H9 (cell line): ENCODE results near the gene GRIN2A. TPM values are rescaled to one million over a fixed set of nuclear protein-coding genes. Genes with fewer than 3 reads are reported as not detected.

Source experiments
- DNase-seq: peaks from one replicate; pipeline ENCODE4 v3.0.0-alpha.2; 2017
- H2AFZ ChIP-seq: one replicate; pipeline ENCODE4 v1.6.1; 2013; ENCODE audit warnings: mild to moderate bottlenecking, low read length, control low read depth, moderate library complexity
- H2AK5ac ChIP-seq: 2 replicates; pipeline ENCODE4 v1.6.1; 2013; ENCODE audit warnings: low read length, control low read depth, mixed read lengths; ENCODE audit not compliant: insufficient read length
- H2BK120ac ChIP-seq: one replicate; pipeline ENCODE4 v1.6.1; 2013; ENCODE audit warnings: low read depth, mild to moderate bottlenecking, low read length, control low read depth, inconsistent platforms; ENCODE audit not compliant: poor library complexity, severe bottlenecking
- H2BK12ac ChIP-seq: 2 replicates; pipeline ENCODE4 v1.6.1; 2013; ENCODE audit warnings: low read length, control low read depth, mixed read lengths, low read depth; ENCODE audit not compliant: insufficient read length
- H2BK15ac ChIP-seq: 2 replicates; pipeline ENCODE4 v1.6.1; 2013; ENCODE audit warnings: low read depth, low read length, control low read depth
- H2BK20ac ChIP-seq: one replicate; pipeline ENCODE4 v1.6.1; 2013; ENCODE audit warnings: low read depth, mild to moderate bottlenecking, low read length, control low read depth, inconsistent platforms; ENCODE audit not compliant: poor library complexity, severe bottlenecking
- H2BK5ac ChIP-seq: 2 replicates; pipeline ENCODE4 v1.6.1; 2013; ENCODE audit warnings: low read length, control low read depth, mixed read lengths; ENCODE audit not compliant: insufficient read length
- H3K14ac ChIP-seq: 2 replicates; pipeline ENCODE4 v1.6.1; 2013; ENCODE audit warnings: low read length, control low read depth; ENCODE audit not compliant: insufficient read depth
- H3K18ac ChIP-seq: 2 replicates; pipeline ENCODE4 v1.6.1; 2013; ENCODE audit warnings: low read depth, mild to moderate bottlenecking, mixed read lengths, low read length, control low read depth; ENCODE audit not compliant: insufficient read length
- H3K23ac ChIP-seq: 2 replicates; pipeline ENCODE4 v1.6.1; 2013; ENCODE audit warnings: low read length, control low read depth, mixed read lengths, low read depth; ENCODE audit not compliant: insufficient read length
- H3K23me2 ChIP-seq: 2 replicates; pipeline ENCODE4 v1.6.1; 2013; ENCODE audit warnings: low read depth, mild to moderate bottlenecking, mixed read lengths, low read length, control low read depth; ENCODE audit not compliant: insufficient read length, poor library complexity, severe bottlenecking
- H3K27ac ChIP-seq: 2 replicates; pipeline ENCODE4 v1.5.1; 2013; ENCODE audit warnings: low read length, control low read depth, mixed read lengths, low read depth; ENCODE audit not compliant: insufficient read length
- H3K27me3 ChIP-seq: 2 replicates; pipeline ENCODE4 v1.6.1; 2013; ENCODE audit warnings: low read length, control low read depth, inconsistent platforms; ENCODE audit not compliant: insufficient read depth
- H3K4ac ChIP-seq: 2 replicates; pipeline ENCODE4 v1.6.1; 2013; ENCODE audit warnings: low read depth, mild to moderate bottlenecking, control low read depth, inconsistent platforms, low read length, moderate library complexity
- H3K4me1 ChIP-seq: 2 replicates; pipeline ENCODE4 v1.6.1; 2013; ENCODE audit warnings: low read length, control low read depth, inconsistent platforms; ENCODE audit not compliant: insufficient read depth
- H3K4me2 ChIP-seq: 2 replicates; pipeline ENCODE4 v1.6.1; 2013; ENCODE audit warnings: low read length, control low read depth, mixed read lengths; ENCODE audit not compliant: insufficient read length, insufficient read depth
- H3K56ac ChIP-seq: 2 replicates; pipeline ENCODE4 v1.6.1; 2013; ENCODE audit warnings: low read depth, mild to moderate bottlenecking, mixed read lengths, low read length, control low read depth; ENCODE audit not compliant: insufficient read length
- H3K79me1 ChIP-seq: 2 replicates; pipeline ENCODE4 v1.6.1; 2013; ENCODE audit warnings: low read depth, mild to moderate bottlenecking, moderate library complexity, low read length, control low read depth, inconsistent platforms; ENCODE audit not compliant: insufficient read depth, poor library complexity, severe bottlenecking
- H3K79me2 ChIP-seq: 2 replicates; pipeline ENCODE4 v1.6.1; 2013; ENCODE audit warnings: low read length, control low read depth, inconsistent platforms; ENCODE audit not compliant: insufficient read depth
- H3K9ac ChIP-seq: 2 replicates; pipeline ENCODE4 v1.6.1; 2013; ENCODE audit warnings: low read length, control low read depth, mixed read lengths; ENCODE audit not compliant: insufficient read length; ENCODE audit errors: extremely low read depth
- H3K9me3 ChIP-seq: one replicate; pipeline ENCODE4 v1.6.1; 2013; ENCODE audit warnings: low read depth, low read length, inconsistent platforms; ENCODE audit not compliant: control insufficient read depth
- H3T11ph ChIP-seq: one replicate; pipeline ENCODE4 v1.6.1; 2013; ENCODE audit warnings: mild to moderate bottlenecking, low read length, control low read depth, inconsistent platforms
- H4K20me1 ChIP-seq: one replicate; pipeline ENCODE4 v1.6.1; 2013; ENCODE audit not compliant: control insufficient read depth, insufficient read length, insufficient read depth
- H4K5ac ChIP-seq: 2 replicates; pipeline ENCODE4 v1.6.1; 2013; ENCODE audit warnings: low read depth, mild to moderate bottlenecking, mixed read lengths, low read length, control low read depth; ENCODE audit not compliant: insufficient read length
- H4K8ac ChIP-seq: replicated peaks from 2 replicates; pipeline ENCODE4 v1.6.1; 2013; ENCODE audit warnings: low read length, control low read depth, mixed read lengths, low read depth; ENCODE audit not compliant: insufficient read length
- H4K91ac ChIP-seq: 2 replicates; pipeline ENCODE4 v1.6.1; 2013; ENCODE audit warnings: low read depth, mild to moderate bottlenecking, moderate library complexity, mixed read lengths, low read length, control low read depth; ENCODE audit not compliant: insufficient read length
- H3K27ac Mint-ChIP-seq, 3 experiments: 2 replicates in 2 of 3; 3 replicates in 1 of 3; pipeline ENCODE4 v1.8.0; 2020 to 2021; ENCODE audit warnings: mixed read lengths in 3 of 3, mild to moderate bottlenecking in 1 of 3, moderate library complexity in 1 of 3
- H3K27me3 Mint-ChIP-seq: 2 replicates; pipeline ENCODE4 v1.8.0; 2021; ENCODE audit warnings: low read depth, mild to moderate bottlenecking, moderate library complexity, mixed read lengths
- H3K36me3 Mint-ChIP-seq, 3 experiments: 2 replicates in 2 of 3; 3 replicates in 1 of 3; pipeline ENCODE4 v1.8.0; 2020 to 2021; ENCODE audit warnings: low read depth in 3 of 3, mixed read lengths in 3 of 3; ENCODE audit not compliant: insufficient read depth in 1 of 3
- H3K4me1 Mint-ChIP-seq, 2 experiments: 2 replicates each; pipeline ENCODE4 v1.8.0; 2020; ENCODE audit warnings: mixed read lengths in 2 of 2
- H3K4me3 Mint-ChIP-seq, 2 experiments: 2 replicates in 1 of 2; 3 replicates in 1 of 2; pipeline ENCODE4 v1.8.0; 2020 to 2021; ENCODE audit warnings: mild to moderate bottlenecking in 2 of 2, mixed read lengths in 2 of 2, moderate library complexity in 1 of 2
- H3K9me3 Mint-ChIP-seq, 2 experiments: 2 replicates in 1 of 2; 3 replicates in 1 of 2; pipeline ENCODE4 v1.8.0; 2020; ENCODE audit warnings: mild to moderate bottlenecking in 2 of 2, mixed read lengths in 2 of 2, moderate library complexity in 1 of 2
- WGBS: extraction: QIAGEN DNeasy Blood & Tissue Kit; methylation state at CpG from one replicate; pipeline ENCODE4 v1.1.7; 2013; ENCODE audit warnings: missing lambda C conversion rate, low lambda C conversion rate, mixed read lengths; ENCODE audit not compliant: insufficient read length; ENCODE audit errors: extremely low coverage; 5-methylcytosine and 5-hydroxymethylcytosine counted together
- total RNA-seq: library from RNA; stranded (reverse); gene quantifications from 2 replicates; pipeline ENCODE4 v1.2.1, GENCODE V29; 2021
- TF ChIP-seq, protein P1 (sequence below): fragments of 200-600 bp; sonication (generic); conservative IDR thresholded peaks from 3 replicates; pipeline ENCODE4 v1.8.0; 2021; ENCODE audit warnings: antibody characterized with exemption, mild to moderate bottlenecking

Gene GRIN2A
- total RNA-seq, 1 experiment from 2014 or later = 1.5 TPM

GRCh38 chr16:10220942-10221341 lies 38.7 kb upstream of the GRIN2A start:
- H3K4me3 Mint-ChIP-seq = no peak overlapping the region
- no CpG with 5 or more reads among the region's 3 CpGs for WGBS
- no peak overlapping the region for H3K9ac ChIP-seq

More at GRCh38 chr16:10220942-10221341, 38.7 kb upstream of the GRIN2A start:
- H3K79me2 ChIP-seq = no peaks in the 10 kb centered on the region; the same call in 1 of the 2 replicates
- H2BK120ac ChIP-seq = no peak overlapping the region
- Mint-ChIP-seq H3K27ac (no peak overlapping the region), H3K36me3 (no peaks in the 10 kb centered on the region), H3K4me1 (peaks cover 5% of the 10 kb centered on the region in 2 experiments), H3K27me3 (peaks cover 5% of the 10 kb centered on the region; the same call in 1 of the 2 replicates), H3K9me3 (no peaks in the 10 kb centered on the region)
- H4K20me1 ChIP-seq = peaks cover 3% of the 10 kb centered on the region
- H3K4ac ChIP-seq = no peak overlapping the region
- H3K27ac ChIP-seq = no peak overlapping the region
- H2BK15ac ChIP-seq = no peak overlapping the region
- H3K4me1 ChIP-seq = no peaks in the 10 kb centered on the region
- no peak overlapping the region for H3K4me2 ChIP-seq
- no peak overlapping the region for H4K5ac ChIP-seq
- no peak overlapping the region for H2AFZ ChIP-seq
- H3K9me3 ChIP-seq = no peaks in the 10 kb centered on the region
- no peak overlapping the region for H4K91ac ChIP-seq
- H2BK12ac ChIP-seq = no peak overlapping the region
- no peak overlapping the region for H2AK5ac ChIP-seq
- H3K23ac ChIP-seq = no peak overlapping the region
- DNase-seq = no peak
- TF ChIP-seq, protein P1, sequence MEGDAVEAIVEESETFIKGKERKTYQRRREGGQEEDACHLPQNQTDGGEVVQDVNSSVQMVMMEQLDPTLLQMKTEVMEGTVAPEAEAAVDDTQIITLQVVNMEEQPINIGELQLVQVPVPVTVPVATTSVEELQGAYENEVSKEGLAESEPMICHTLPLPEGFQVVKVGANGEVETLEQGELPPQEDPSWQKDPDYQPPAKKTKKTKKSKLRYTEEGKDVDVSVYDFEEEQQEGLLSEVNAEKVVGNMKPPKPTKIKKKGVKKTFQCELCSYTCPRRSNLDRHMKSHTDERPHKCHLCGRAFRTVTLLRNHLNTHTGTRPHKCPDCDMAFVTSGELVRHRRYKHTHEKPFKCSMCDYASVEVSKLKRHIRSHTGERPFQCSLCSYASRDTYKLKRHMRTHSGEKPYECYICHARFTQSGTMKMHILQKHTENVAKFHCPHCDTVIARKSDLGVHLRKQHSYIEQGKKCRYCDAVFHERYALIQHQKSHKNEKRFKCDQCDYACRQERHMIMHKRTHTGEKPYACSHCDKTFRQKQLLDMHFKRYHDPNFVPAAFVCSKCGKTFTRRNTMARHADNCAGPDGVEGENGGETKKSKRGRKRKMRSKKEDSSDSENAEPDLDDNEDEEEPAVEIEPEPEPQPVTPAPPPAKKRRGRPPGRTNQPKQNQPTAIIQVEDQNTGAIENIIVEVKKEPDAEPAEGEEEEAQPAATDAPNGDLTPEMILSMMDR = no peak
- H3K14ac ChIP-seq = no peak overlapping the region
- H3K79me1 ChIP-seq = no peaks in the 10 kb centered on the region
- no peak overlapping the region for H2BK20ac ChIP-seq
- H3T11ph ChIP-seq = no peak overlapping the region
- no peak overlapping the region for H4K8ac ChIP-seq
- H3K27me3 ChIP-seq = no peaks in the 10 kb centered on the region
- no peak overlapping the region for H2BK5ac ChIP-seq
- peaks cover 4% of the 10 kb centered on the region for H3K23me2 ChIP-seq
- H3K18ac ChIP-seq = no peak overlapping the region
- H3K56ac ChIP-seq = no peak overlapping the region
